GM18951 (cell line): ENCODE measurements around the gene CNP.

Experiments used
- POLR2A ChIP-seq: IDR thresholded peaks from 4 replicates; pipeline ENCODE4 v1.6.1; 2011; ENCODE audit warnings: mild to moderate bottlenecking; ENCODE audit not compliant: insufficient read length, insufficient read depth; ENCODE audit errors: extremely low read depth
- in situ Hi-C: fragments of 300-500 bp; cut with MboI; formaldehyde crosslinking; loops from one replicate; pipeline ENCODE4 v1.12.0; 2022; ENCODE audit warnings: low sequenced_read_pairs, mixed read lengths, inconsistent platforms; ENCODE audit not compliant: unreplicated experiment

Gene CNP

DNA sequence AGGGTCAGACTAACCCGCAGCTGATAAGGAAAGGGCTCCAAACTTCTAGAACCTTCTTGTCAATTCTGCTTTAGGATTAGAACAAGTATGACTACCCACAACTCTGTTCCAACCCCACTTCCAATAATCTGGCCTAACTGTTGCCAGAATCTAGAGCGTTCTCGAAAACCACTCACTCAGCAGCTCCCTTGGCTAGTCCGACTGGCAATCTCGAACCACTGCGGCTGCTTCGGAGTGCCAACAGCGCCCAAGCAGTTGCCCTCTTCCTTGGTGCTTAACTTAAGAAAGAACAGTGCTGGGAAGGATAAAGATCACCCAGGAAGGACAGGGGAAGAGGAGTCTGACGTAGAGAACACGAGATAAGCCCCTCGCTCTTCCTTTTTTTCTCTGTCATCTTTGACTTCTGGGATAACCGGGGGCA lies 49.8 kb downstream of the CNP start:
- in situ Hi-C loops = no loop called here
- no peak for TF ChIP-seq POLR2A

DNA sequence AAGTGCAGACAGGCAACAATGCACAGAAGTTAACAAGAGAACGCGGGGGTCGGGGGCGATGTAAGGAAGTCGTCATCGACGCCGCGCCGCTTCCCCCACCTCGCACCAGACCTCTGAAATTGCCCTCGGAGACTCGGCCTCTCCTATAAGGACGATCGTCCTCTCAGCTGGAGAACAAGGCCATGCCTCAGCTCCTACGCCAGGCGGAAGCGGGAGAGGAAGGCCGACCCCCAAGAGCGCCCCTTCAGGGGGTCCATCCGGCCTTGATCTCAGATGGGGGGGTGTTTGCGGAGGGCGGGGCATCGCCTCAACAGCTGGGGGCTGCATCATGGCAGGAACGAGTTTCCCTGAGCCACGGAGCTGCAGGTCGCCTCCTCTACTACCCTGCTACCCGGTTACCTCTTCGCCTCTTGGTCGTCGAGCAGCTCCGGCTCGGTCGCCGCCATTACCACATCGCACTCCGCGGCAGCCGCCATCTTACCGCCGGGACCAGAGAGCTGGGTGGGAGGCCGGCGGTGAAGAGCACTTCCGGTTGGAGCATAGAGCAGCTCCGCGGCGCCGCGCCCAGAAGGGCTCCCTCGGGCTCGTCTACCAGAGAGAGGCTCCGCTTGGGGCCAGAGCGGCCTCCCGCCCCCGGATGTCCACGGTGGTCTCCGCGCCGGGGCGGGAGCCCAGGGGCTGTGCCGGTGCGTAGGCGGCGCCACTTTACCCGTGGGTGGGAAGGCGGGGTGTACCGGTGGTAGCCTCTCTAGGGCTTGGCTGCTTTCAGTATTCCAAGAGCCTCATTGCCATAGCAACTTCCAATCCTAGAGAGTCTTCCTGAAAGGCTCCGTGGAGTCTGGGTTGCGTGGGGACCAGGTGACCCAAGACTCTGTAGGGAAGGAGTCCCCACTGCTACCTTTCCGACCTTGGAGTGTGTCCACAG lies 50.6 kb downstream of the CNP start, which contains the start of gene DNAJC7:
Gene DNAJC7, minus strand, starts transcription at position 499 of the 925 bp plus-strand sequence. Its CDS starts 23 bp downstream, at position 476.
- in situ Hi-C loops = no loop called here
- peak; percentile 86 for TF ChIP-seq POLR2A

DNA sequence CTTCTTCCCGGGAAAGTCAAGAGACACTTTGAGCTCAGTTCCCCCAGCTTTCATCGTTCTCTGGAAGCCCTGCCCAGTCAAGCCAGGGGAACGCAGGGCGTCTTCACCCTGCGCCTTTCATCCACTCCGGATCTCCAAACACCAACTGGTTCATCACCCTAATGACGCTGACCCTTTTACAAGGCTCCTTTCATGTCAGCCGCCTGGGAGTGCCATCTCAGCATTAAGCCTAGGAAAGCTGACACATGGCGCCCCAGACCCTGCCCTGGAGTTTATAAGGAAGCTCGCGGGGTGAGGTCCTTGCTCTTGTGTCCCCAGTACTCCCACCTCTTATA lies 51.2 kb downstream of the CNP start:
- in situ Hi-C loops = no loop called here
- no peak for TF ChIP-seq POLR2A

DNA sequence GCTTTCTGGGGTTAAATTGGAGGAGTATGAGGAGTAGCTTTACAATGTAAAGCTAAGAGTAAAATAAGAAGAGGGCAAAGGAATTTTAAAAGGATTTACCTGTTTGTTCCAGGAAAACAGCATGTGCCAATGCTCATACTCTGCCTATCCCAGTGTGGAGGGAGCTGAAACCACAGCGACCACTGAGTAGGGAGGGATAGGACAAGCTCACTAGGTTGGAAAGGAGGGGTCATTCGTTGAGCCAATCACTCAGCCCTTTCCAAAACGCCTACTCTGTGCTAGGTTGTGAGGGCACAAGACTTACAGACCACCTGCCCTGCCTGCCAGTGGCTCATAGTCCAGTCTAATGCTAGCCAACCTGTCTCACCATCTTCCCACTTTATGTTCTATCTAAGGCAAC lies 51.7 kb downstream of the CNP start:
- TF ChIP-seq POLR2A = no peak
- in situ Hi-C loops = no loop called here

DNA sequence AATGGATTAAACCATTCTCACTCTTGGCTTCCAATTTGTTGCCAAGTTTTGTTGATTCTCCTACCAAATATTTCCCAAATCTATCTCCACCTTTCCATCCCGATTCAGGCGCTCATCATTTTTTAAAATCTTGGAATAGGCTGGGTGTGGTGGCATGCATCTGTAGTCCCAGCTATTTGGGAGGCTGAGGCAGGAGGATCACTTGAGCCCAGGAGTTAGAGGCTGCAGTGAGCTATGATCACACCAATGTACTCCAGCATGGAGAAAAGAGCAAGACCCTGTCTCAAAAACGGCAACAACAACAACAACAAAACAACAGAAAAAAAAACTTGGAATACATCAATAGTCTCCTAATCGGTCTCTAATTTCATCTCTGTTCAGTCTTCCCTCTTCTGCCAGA lies 52.4 kb downstream of the CNP start:
- in situ Hi-C loops = no loop called here
- TF ChIP-seq POLR2A = no peak

DNA sequence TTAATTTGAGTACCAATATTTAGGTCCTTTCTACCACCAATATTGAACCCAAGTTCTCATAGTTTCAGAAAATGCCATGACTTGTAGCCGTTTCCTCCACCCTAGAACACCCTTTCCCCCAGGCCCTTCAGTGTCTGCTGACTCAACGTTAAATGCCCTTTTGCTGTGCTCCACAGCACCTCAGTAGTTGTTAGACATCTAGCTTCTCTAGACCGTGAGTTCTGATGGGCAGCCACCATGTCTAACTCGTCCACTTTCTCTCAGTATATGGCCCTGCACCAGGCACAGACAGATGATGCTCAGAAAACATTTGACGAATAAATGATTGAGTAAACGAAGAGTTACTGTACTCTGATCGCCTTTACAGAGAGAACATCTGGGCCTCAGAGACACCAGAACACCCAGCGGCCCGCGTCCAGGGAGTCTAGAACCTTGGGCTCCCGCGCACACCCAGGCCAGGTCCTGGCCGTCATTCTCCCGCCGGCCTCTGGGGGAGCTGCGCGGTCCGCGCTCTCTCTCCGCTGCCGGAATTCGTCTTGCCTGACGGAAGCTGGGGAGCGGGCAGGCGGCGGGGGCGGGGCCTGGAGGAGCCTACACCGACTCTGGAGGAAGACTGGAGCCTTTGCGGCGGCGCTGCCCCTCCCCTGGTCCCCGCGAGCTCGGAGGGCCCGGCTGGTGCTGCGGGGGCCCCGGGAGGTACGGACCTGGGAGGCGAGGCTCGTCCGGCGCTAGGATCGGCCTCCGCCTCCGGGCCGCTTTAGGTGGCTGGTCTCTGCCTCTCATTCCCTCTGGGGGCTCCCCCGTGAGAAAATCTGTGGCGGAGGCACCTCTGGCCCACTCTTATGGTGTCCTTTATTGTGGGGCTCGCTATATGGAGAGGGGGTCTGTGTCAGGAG lies 53.2 kb downstream of the CNP start, which contains the start of gene NKIRAS2:
Gene NKIRAS2, plus strand, starts transcription at position 582 of the 896 bp plus-strand sequence. CDS start 1,488 bp downstream, outside the sequence.
- in situ Hi-C loops = loop anchor here (10.0 kb wide), 1 partner anchor 95 kb away; the partner anchor contains the start of gene DHX58

DNA sequence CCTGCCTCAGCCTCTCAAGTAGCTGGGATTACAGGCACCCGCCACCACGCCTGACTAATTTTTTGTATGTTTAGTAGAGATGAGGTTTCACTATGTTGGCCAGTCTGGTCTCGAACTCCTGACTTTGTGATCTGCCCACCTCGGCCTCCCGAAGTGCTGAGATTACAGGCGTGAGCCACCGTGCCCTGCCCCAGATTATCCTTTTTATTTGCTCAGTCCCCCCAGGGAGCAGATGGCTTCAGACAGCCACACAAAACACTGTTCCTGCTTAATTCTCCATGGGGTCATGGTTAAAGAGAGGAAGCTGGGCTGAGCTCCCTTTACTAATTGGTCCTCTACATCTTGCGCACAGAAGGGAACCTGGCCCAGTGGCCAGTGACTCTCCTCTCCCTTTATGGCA lies 54.2 kb downstream of the CNP start:
- in situ Hi-C loops = loop anchor here (10.0 kb wide), 1 partner anchor 94 kb away; the partner anchor contains the start of gene DHX58

More for the DNA sequence above, 53.2 kb downstream of the CNP start, which contains the start of gene NKIRAS2:
- peak; percentile 92 for TF ChIP-seq POLR2A

DNA sequence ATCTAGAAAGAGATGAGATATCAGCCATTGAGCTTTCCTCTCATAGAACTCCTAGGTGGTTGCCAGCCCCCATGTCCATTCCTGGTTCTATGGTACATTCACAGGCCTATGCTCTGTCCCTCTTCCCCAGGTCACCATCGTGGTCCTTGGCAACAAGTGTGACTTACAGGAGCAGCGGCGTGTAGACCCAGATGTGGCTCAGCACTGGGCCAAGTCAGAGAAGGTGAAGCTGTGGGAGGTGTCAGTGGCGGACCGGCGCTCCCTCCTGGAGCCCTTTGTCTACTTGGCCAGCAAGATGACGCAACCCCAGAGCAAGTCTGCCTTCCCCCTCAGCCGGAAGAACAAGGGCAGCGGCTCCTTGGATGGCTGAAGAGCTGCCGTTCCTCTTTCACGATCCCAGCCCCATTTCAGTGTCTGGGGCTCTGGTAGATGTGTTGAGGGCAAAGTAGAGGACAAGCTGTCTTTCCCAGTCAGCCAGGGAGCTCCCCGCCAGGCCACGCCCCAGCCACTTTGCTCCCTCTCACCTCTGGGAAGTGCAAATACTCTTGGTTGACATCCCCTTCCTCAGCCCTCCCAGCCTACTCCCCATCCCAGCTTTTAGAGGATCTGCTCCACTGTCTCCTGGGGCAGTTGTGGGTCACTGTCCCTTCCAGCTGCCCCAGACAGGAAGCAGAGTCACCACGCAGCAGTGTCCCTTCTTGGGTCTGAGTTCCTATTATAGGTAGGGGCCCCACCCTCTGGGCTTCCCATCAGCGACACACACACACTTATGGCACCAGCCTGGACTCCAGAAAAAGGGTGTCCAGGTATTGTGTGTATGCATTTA lies 57.1 kb downstream of the CNP start:
- no peak for TF ChIP-seq POLR2A
- in situ Hi-C loops = loop anchor here (10.0 kb wide), 1 partner anchor 91 kb away; the partner anchor contains the start of gene DHX58

DNA sequence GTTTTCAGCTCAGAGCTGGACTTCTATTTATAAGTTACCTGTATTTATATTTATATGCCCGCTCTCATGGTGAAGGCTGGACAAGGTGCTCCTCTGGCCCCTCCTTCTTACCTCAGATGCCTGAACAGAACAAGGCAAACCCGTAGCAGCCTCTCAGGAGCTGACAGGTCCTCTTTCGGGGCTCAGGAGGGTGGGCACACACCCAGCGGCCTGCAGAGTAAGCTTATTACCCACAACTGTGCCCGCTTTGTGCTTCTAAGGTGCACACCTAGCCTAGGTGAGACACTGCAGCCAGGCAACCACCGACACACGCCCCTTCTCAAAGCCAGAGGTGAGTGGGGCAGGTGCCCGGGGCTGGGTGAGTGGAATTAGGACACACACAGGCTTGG lies 58.6 kb downstream of the CNP start:
- in situ Hi-C loops = loop anchor here (10.0 kb wide), 1 partner anchor 90 kb away; the partner anchor contains the start of gene DHX58
- TF ChIP-seq POLR2A = no peak

DNA sequence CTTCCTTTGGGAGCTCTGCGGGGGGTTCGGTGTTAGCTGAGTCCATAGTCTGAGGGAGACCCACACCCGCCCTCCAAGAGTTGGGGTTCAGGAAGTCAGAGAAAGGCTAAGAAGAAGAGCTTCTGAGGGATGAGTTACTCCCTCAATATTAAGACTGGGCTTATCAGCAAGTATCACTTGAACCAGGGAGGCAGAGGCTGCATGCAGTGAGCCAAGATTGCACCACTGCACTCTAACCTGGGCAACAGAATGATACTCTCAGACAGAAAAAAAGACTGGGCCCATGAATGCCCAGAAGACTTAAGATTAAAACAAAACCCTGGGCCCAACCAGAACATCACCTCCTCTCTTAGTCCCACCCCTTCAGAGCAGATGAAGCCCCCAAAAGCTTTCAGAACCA lies 59.3 kb downstream of the CNP start:
- in situ Hi-C loops = loop anchor here (10.0 kb wide), 1 partner anchor 89 kb away; the partner anchor contains the start of gene DHX58
- no peak for TF ChIP-seq POLR2A

DNA sequence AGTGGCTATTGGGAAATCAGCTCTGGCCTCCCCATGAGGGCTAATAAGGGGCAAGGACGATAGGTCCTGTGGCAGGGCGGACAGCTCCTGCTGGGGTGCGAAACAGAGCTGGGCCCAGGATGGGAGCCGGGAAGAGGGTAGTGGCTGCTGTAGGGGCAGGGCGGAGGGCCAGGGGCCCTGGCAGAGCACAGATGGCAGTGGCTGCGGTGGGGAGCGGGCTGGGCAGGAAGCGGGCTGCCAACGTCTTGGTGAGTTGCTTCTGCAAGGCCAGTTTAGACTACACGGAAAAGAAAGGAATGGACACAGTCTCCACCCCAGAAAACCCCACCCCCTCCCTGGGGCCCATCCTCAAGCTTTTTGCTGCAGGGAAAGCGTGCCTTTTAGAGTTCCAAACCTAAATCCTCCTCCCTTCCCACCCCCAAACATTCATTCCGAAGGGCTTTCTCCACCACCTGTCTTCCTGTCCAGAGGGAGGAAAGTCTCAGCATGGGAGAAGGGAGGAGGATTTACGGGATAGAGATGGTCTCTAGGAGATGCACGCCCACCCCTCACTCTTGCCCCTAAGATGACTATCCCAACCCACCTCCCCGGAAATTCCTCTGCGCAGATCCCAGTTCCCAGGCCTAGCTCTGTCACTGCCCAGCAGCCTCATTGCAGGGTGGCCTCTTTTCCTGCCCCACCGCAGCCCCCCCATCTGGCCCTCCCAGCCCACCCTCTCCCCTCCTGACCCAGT lies 60.4 kb downstream of the CNP start:
- in situ Hi-C loops = loop anchor here (10.0 kb wide), 1 partner anchor 88 kb away; the partner anchor contains the start of gene DHX58

More for the DNA sequence above, 60.4 kb downstream of the CNP start:
- TF ChIP-seq POLR2A = no peak
